Hematopoietic multipotent progenitor cell treated with erythropoietin and hydrocortisone succinate and interleukin-3 and kit ligand, for 6 days (in vitro differentiated cells): ENCODE results near the gene RIT1.

ENCODE experiments used
- DNase-seq: peaks from one replicate; pipeline ENCODE4 v3.0.0-alpha.2; 2015

The RIT1 gene

GRCh38 chr1:155888481-155888880, 22.7 kb downstream of the RIT1 start:
- no peak for DNase-seq

GRCh38 chr1:155884982-155885381, 26.2 kb downstream of the RIT1 start:
- no peak for DNase-seq

- DNase-seq = no peak
These were observed 26.9 kb downstream of the RIT1 start for GRCh38 chr1:155884031-155884960.

- no peak for DNase-seq
These were observed 28.4 kb downstream of the RIT1 start for GRCh38 chr1:155882766-155883165.

- no peak for DNase-seq
These were observed 28.9 kb downstream of the RIT1 start for GRCh38 chr1:155882235-155882634.

GRCh38 chr1:155880950-155881349, 30.2 kb downstream of the RIT1 start:
- no peak for DNase-seq

GRCh38 chr1:155880251-155880650, 30.9 kb downstream of the RIT1 start:
- no peak for DNase-seq

- DNase-seq = no peak
These were observed 33.2 kb downstream of the RIT1 start for GRCh38 chr1:155877945-155878344.

- DNase-seq = no peak
These were observed 37.3 kb downstream of the RIT1 start for GRCh38 chr1:155873860-155874259.

GRCh38 chr1:155872527-155872926, 38.6 kb downstream of the RIT1 start:
- DNase-seq = no peak

- no peak for DNase-seq
These were observed 39.8 kb downstream of the RIT1 start for GRCh38 chr1:155871390-155871789.

GRCh38 chr1:155867766-155868165, 43.4 kb downstream of the RIT1 start:
- DNase-seq = no peak

- DNase-seq = no peak
These were observed 46.8 kb downstream of the RIT1 start for GRCh38 chr1:155864393-155864792.

GRCh38 chr1:155861896-155862295, 49.3 kb downstream of the RIT1 start:
- no peak for DNase-seq

- DNase-seq = no peak
These were observed 50.1 kb downstream of the RIT1 start for GRCh38 chr1:155860970-155861510.

- DNase-seq = peak; percentile 81
These were observed 51.0 kb downstream of the RIT1 start for GRCh38 chr1:155859881-155860871.

GRCh38 chr1:155859234-155859829, 51.8 kb downstream of the RIT1 start, which contains the start of gene SYT11:
SYT11 (plus strand) TSS chr1:155859567; CDS start chr1:155859762, 195 bp downstream.
- DNase-seq = peak; percentile 100

GRCh38 chr1:155858800-155859233, 52.3 kb downstream of the RIT1 start:
- DNase-seq = peak; percentile 76

GRCh38 chr1:155856975-155857930, 53.9 kb downstream of the RIT1 start, which contains the start of gene GON4L:
GON4L (minus strand) TSS chr1:155857214; CDS start chr1:155853780, 3,434 bp downstream.
- DNase-seq = peak; percentile 98

GRCh38 chr1:155856257-155856974, 54.7 kb downstream of the RIT1 start:
- no peak for DNase-seq
